K562 (cell line): Measurements from ENCODE around the gene VPS9D1. TPM values are rescaled to one million over a fixed set of nuclear protein-coding genes. Genes with fewer than 3 reads are reported as not detected.

Experiments
- DIDO1 ChIP-seq: fragments of 450-650 bp; IDR thresholded peaks from 2 replicates; pipeline ENCODE4 v1.6.1; 2016; ENCODE audit warnings: low read depth, missing biosample characterization, missing genetic modification characterization
- EP400 ChIP-seq: fragments of 450-650 bp; IDR thresholded peaks from 2 replicates; pipeline ENCODE4 v1.6.1; 2017; ENCODE audit warnings: antibody characterized with exemption, mild to moderate bottlenecking, moderate library complexity
- ERF ChIP-seq: fragments of 450-650 bp; formaldehyde crosslinking; IDR thresholded peaks from 2 replicates; pipeline ENCODE4 v1.4.0; 2020; ENCODE audit warnings: mild to moderate bottlenecking, mixed read lengths
- HDAC1 ChIP-seq, 2 experiments: fragments of 450-650 bp; IDR thresholded peaks; 2 replicates each; pipeline ENCODE4 v1.6.1; 2016 to 2017; ENCODE audit warnings: inconsistent platforms in 1 of 2, mild to moderate bottlenecking in 1 of 2, moderate library complexity in 1 of 2
- SMAD3 ChIP-seq: fragments of 450-650 bp; formaldehyde crosslinking; conservative IDR thresholded peaks from 2 replicates; pipeline ENCODE4 v1.4.0; 2020; ENCODE audit warnings: mild to moderate bottlenecking
- SNIP1 ChIP-seq: fragments of 450-650 bp; IDR thresholded peaks from 2 replicates; pipeline ENCODE4 v1.7.1; 2017; ENCODE audit warnings: low read depth, mild to moderate bottlenecking
- TFE3 ChIP-seq: fragments of 450-650 bp; formaldehyde crosslinking; IDR thresholded peaks from 2 replicates; pipeline ENCODE4 v1.4.0; 2020; ENCODE audit warnings: mild to moderate bottlenecking, mixed read lengths
- ZNF165 ChIP-seq: fragments of 250-450 bp; sonication (Bioruptor Pico); IDR thresholded peaks from 2 replicates; pipeline ENCODE4 v1.4.0; 2020; ENCODE audit warnings: borderline replicate concordance
- ZNF583 ChIP-seq: fragments of 250-450 bp; sonication (Bioruptor Pico); IDR thresholded peaks from 2 replicates; pipeline ENCODE4 v1.4.0; 2020
- polyA plus RNA-seq, 8 experiments: library from polyadenylated mRNA; depleted of rRNA in 4 of 8; stranded (reverse) in 5 of 8; unstranded in 3 of 8; fragments of >200 nt; fragmentation: Nextera tagmentation in 2 of 8; fragmentation: Illumina TruSeq in 1 of 8; extraction: Ambion mirVana in 2 of 8; extraction: Trizol in 1 of 8; gene quantifications; 2 replicates each; pipeline versions ENCODE4 v1.2.1 to v1.2.3, GENCODE V29; 2011 to 2014; ENCODE audit warnings: inconsistent platforms in 1 of 8, missing spikeins in 1 of 8
- total RNA-seq, 7 experiments: library from RNA; depleted of rRNA in 6 of 7; stranded (reverse); fragments of >200 nt in 6 of 7; fragmentation: Illumina TruSeq in 2 of 7; extraction: Trizol in 2 of 7; gene quantifications; 2 replicates each; pipeline versions ENCODE4 v1.2.1 to v1.2.3, GENCODE V29; 2011 to 2021; ENCODE audit warnings: low replicate concordance in 1 of 7
- TF ChIP-seq, protein P1 (sequence below), 2 experiments: fragments of 450-650 bp in 1 of 2; sonication (generic) in 1 of 2; formaldehyde crosslinking in 1 of 2; IDR thresholded peaks; 2 replicates each; pipeline versions ENCODE4 v1.7.1 to v1.9.0; 2016 to 2022; ENCODE audit warnings: inconsistent platforms in 1 of 2, mild to moderate bottlenecking in 1 of 2, missing genetic modification reagents in 1 of 2
- TF ChIP-seq, protein P2 (sequence below), 3 experiments: fragments of 200-800 bp in 1 of 3; fragments of 250-450 bp in 1 of 3; fragments of 450-650 bp in 1 of 3; sonication (Bioruptor Pico) in 1 of 3; sonication (Bioruptor generic) in 1 of 3; formaldehyde crosslinking in 1 of 3; IDR thresholded peaks; 2 replicates each; pipeline versions ENCODE4 v1.6.1 to v1.8.0; 2016 to 2022; ENCODE audit warnings: mild to moderate bottlenecking in 2 of 3, missing genetic modification characterization in 2 of 3, missing compliant biosample characterization in 1 of 3, moderate library complexity in 1 of 3

The VPS9D1 gene
- total and polyA plus RNA-seq, 9 of the 15 experiments (the other 6 are each of a cell fraction or from before 2014, with no cell fraction given), result 0.33 to 3.1 (median 1.1) TPM

GRCh38 chr16:89658221-89658879 is 62.3 kb downstream of the VPS9D1 start (continued):
- TF ChIP-seq, protein P1, sequence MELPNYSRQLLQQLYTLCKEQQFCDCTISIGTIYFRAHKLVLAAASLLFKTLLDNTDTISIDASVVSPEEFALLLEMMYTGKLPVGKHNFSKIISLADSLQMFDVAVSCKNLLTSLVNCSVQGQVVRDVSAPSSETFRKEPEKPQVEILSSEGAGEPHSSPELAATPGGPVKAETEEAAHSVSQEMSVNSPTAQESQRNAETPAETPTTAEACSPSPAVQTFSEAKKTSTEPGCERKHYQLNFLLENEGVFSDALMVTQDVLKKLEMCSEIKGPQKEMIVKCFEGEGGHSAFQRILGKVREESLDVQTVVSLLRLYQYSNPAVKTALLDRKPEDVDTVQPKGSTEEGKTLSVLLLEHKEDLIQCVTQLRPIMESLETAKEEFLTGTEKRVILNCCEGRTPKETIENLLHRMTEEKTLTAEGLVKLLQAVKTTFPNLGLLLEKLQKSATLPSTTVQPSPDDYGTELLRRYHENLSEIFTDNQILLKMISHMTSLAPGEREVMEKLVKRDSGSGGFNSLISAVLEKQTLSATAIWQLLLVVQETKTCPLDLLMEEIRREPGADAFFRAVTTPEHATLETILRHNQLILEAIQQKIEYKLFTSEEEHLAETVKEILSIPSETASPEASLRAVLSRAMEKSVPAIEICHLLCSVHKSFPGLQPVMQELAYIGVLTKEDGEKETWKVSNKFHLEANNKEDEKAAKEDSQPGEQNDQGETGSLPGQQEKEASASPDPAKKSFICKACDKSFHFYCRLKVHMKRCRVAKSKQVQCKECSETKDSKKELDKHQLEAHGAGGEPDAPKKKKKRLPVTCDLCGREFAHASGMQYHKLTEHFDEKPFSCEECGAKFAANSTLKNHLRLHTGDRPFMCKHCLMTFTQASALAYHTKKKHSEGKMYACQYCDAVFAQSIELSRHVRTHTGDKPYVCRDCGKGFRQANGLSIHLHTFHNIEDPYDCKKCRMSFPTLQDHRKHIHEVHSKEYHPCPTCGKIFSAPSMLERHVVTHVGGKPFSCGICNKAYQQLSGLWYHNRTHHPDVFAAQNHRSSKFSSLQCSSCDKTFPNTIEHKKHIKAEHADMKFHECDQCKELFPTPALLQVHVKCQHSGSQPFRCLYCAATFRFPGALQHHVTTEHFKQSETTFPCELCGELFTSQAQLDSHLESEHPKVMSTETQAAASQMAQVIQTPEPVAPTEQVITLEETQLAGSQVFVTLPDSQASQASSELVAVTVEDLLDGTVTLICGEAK (IDR thresholded peaks at IDR 0.05), result peak; percentile 48
- TF ChIP-seq, protein P1 (CRISPR knock-in tag; IDR thresholded peaks at IDR 0.05), result no peak
- TF ChIP-seq SNIP1 (0 out of 2 replicates have a peak, but pooled peaks have one; percentile 29), ERF (CRISPR knock-in tag) (no peak), ZNF165 (CRISPR knock-in tag) (0 out of 2 replicates have a peak, but pooled peaks have one; percentile 33), TFE3 (CRISPR knock-in tag) (0 out of 2 replicates have a peak, but pooled peaks have one; percentile 13), ZNF583 (CRISPR knock-in tag) (0 out of 2 replicates have a peak, but pooled peaks have one; percentile 57), DIDO1 (tag) (no peak), HDAC1 (IDR thresholded peaks at IDR 0.05) (0 out of 4 replicates have a peak, but pooled peaks of 1 of the 2 experiments have one; percentile 10), EP400 (peak; percentile 1; the same call in 1 of the 2 replicates), SMAD3 (CRISPR knock-in tag) (0 out of 2 replicates have a peak, but pooled peaks have one; percentile 62)
- TF ChIP-seq, protein P2, sequence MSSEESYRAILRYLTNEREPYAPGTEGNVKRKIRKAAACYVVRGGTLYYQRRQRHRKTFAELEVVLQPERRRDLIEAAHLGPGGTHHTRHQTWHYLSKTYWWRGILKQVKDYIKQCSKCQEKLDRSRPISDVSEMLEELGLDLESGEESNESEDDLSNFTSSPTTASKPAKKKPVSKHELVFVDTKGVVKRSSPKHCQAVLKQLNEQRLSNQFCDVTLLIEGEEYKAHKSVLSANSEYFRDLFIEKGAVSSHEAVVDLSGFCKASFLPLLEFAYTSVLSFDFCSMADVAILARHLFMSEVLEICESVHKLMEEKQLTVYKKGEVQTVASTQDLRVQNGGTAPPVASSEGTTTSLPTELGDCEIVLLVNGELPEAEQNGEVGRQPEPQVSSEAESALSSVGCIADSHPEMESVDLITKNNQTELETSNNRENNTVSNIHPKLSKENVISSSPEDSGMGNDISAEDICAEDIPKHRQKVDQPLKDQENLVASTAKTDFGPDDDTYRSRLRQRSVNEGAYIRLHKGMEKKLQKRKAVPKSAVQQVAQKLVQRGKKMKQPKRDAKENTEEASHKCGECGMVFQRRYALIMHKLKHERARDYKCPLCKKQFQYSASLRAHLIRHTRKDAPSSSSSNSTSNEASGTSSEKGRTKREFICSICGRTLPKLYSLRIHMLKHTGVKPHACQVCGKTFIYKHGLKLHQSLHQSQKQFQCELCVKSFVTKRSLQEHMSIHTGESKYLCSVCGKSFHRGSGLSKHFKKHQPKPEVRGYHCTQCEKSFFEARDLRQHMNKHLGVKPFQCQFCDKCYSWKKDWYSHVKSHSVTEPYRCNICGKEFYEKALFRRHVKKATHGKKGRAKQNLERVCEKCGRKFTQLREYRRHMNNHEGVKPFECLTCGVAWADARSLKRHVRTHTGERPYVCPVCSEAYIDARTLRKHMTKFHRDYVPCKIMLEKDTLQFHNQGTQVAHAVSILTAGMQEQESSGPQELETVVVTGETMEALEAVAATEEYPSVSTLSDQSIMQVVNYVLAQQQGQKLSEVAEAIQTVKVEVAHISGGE (CRISPR knock-in tag; IDR thresholded peaks at IDR 0.05), result peak in 1 of 3 experiments; percentile 53; a peak in 1 of 6 replicates
